LHCN-M2 (cell line): ENCODE results near the gene EHMT1. TPM values are rescaled to one million over a fixed set of nuclear protein-coding genes. Genes with fewer than 3 reads are reported as not detected.

ENCODE experiments used
- DNase-seq: peaks from one replicate; pipeline ENCODE4 v3.0.0-alpha.2; 2012; ENCODE audit warnings: low read depth
- polyA plus RNA-seq: library from polyadenylated mRNA; unstranded; fragments of >200 nt; gene quantifications from one replicate; pipeline ENCODE4 v1.2.1, GENCODE V29; 2012; ENCODE audit warnings: missing spikeins
- total RNA-seq: library from RNA; depleted of rRNA; stranded (reverse); fragments of >200 nt; gene quantifications from 2 replicates; pipeline ENCODE4 v1.2.3, GENCODE V29; 2014; rRNA removed

EHMT1 gene
- total RNA-seq = 34.8 and 43.5 TPM in 2 replicates
- 24.9 TPM for polyA plus RNA-seq

GRCh38 chr9:137618105-137619067, at the start of gene EHMT1:
Gene EHMT1, plus strand, starts transcription at chr9:137619005. Its CDS starts 24 bp downstream, at chr9:137619029.
- DNase-seq = peak; percentile 79

GRCh38 chr9:137569609-137570203, 49.1 kb upstream of the EHMT1 start:
- DNase-seq = no peak

- DNase-seq = no peak
Measured at GRCh38 chr9:137570566-137570965, 48.2 kb upstream of the EHMT1 start.

- DNase-seq = no peak
Measured at GRCh38 chr9:137574192-137574591, 44.6 kb upstream of the EHMT1 start.

- no peak for DNase-seq
Measured at GRCh38 chr9:137575364-137575715, 43.5 kb upstream of the EHMT1 start.

- DNase-seq = no peak
Measured at GRCh38 chr9:137575716-137576411, 42.9 kb upstream of the EHMT1 start.

GRCh38 chr9:137578518-137579258, 40.1 kb upstream of the EHMT1 start, which contains the start of gene DPH7:
Gene DPH7, minus strand, starts transcription at chr9:137578925. Its CDS starts 148 bp downstream, at chr9:137578777.
- peak; percentile 90 for DNase-seq

GRCh38 chr9:137579259-137579604, 39.6 kb upstream of the EHMT1 start:
- no peak for DNase-seq

- no peak for DNase-seq
Measured at GRCh38 chr9:137580209-137580953, 38.4 kb upstream of the EHMT1 start.

GRCh38 chr9:137580954-137581322, 37.9 kb upstream of the EHMT1 start:
- DNase-seq = no peak

- no peak for DNase-seq
Measured at GRCh38 chr9:137581361-137582285, 37.2 kb upstream of the EHMT1 start.

GRCh38 chr9:137582286-137582860, 36.4 kb upstream of the EHMT1 start:
- DNase-seq = peak; percentile 29

- DNase-seq = no peak
Measured at GRCh38 chr9:137583347-137583746, 35.5 kb upstream of the EHMT1 start.

- DNase-seq = no peak
Measured at GRCh38 chr9:137583957-137584356, 34.8 kb upstream of the EHMT1 start.

- DNase-seq = no peak
Measured at GRCh38 chr9:137586854-137587253, 32.0 kb upstream of the EHMT1 start.

- DNase-seq = no peak
Measured at GRCh38 chr9:137588311-137588710, 30.5 kb upstream of the EHMT1 start.

- DNase-seq = no peak
Measured at GRCh38 chr9:137588891-137589290, 29.9 kb upstream of the EHMT1 start.

- no peak for DNase-seq
Measured at GRCh38 chr9:137589441-137590122, 29.2 kb upstream of the EHMT1 start.

GRCh38 chr9:137590123-137590468, 28.7 kb upstream of the EHMT1 start:
- no peak for DNase-seq
